Gastrocnemius medialis (tissue), 4 donors: ENCODE measurements around the gene ERC2. TPM values are rescaled to one million over a fixed set of nuclear protein-coding genes. Genes with fewer than 3 reads are reported as not detected.

Experiments
- ATAC-seq, 2 donors: fragments of 150-250 bp; one replicate each; pipeline ENCODE4 v1.9.1; 2016
- DNase-seq, 2 donors: peaks; one replicate each; pipeline ENCODE4 v3.0.0-alpha.2; 2019
- H3K27ac ChIP-seq, 4 donors: fragments of 200-600 bp; sonication (generic); 1 replicate in 1 of 4; 2 replicates in 3 of 4; pipeline ENCODE4 v1.5.1; 2016 to 2018; ENCODE audit warnings: mild to moderate bottlenecking in 2 of 4, moderate library complexity in 1 of 4
- H3K27me3 ChIP-seq, 3 donors: fragments of 200-600 bp; sonication (generic) in 2 of 3; 1 replicate in 1 of 3; 2 replicates in 2 of 3; pipeline versions ENCODE4 v1.5.1 to v1.6.0; 2016 to 2019; ENCODE audit warnings: mild to moderate bottlenecking in 1 of 3, moderate library complexity in 1 of 3
- H3K36me3 ChIP-seq, 2 donors: fragments of 200-600 bp; sonication (generic) in 1 of 2; one replicate each; pipeline ENCODE4 v1.5.1; 2017 to 2018
- H3K4me1 ChIP-seq, 2 donors: fragments of 200-600 bp; sonication (generic) in 1 of 2; one replicate each; pipeline ENCODE4 v1.5.1; 2016 to 2017; ENCODE audit warnings: mild to moderate bottlenecking in 2 of 2
- H3K4me3 ChIP-seq, 4 donors: fragments of 200-600 bp; sonication (generic) in 3 of 4; 1 replicate in 1 of 4; 2 replicates in 3 of 4; pipeline ENCODE4 v1.5.1; 2016 to 2019; ENCODE audit warnings: mild to moderate bottlenecking in 2 of 4
- H3K9me3 ChIP-seq, 3 donors: fragments of 200-600 bp; sonication (generic) in 2 of 3; 1 replicate in 1 of 3; 2 replicates in 2 of 3; pipeline ENCODE4 v1.5.1; 2016 to 2019
- CTCF ChIP-seq, 5 experiments: fragments of 450-650 bp in 3 of 5; fragments of 200-600 bp in 2 of 5; sonication (generic) in 2 of 5; IDR thresholded peaks in 4 of 5; conservative IDR thresholded peaks in 1 of 5; 1 replicate in 4 of 5; 2 replicates in 1 of 5; pipeline ENCODE4 v1.5.1; 2016 to 2019; ENCODE audit warnings: antibody characterized with exemption in 5 of 5, mild to moderate bottlenecking in 3 of 5, moderate library complexity in 3 of 5
- POLR2A ChIP-seq, 2 donors: fragments of 450-650 bp; IDR thresholded peaks; one replicate each; pipeline ENCODE4 v1.6.1; 2017; ENCODE audit warnings: antibody characterized with exemption in 2 of 2, mild to moderate bottlenecking in 2 of 2, moderate library complexity in 2 of 2
- in situ Hi-C, 4 donors: fragments of 200-750 bp; cut with MboI; loops; one replicate each; pipeline versions ENCODE4 v1.15.0 to v1.8.0; 2017; ENCODE audit warnings: low sequenced_read_pairs in 4 of 4
- intact Hi-C: fragments of 100-400 bp; cut with DNase I; formaldehyde crosslinking; loops from one replicate; pipeline ENCODE4 v1.15.1; 2023; ENCODE audit warnings: low total_unique reads
- total RNA-seq, 4 donors: library from RNA; depleted of rRNA; stranded (reverse); fragments of >200 nt; gene quantifications; one replicate each; pipeline versions ENCODE4 v1.1.0 to v1.2.3, GENCODE V29; 2016

ERC2 gene
- total RNA-seq, 4 donors from 2014 or later: not detected

- no peak for TF ChIP-seq POLR2A (IDR thresholded peaks at IDR 0.05)
- TF ChIP-seq CTCF (IDR thresholded peaks at IDR 0.05 in 4 of 5, conservative IDR thresholded peaks at IDR 0.05 in 1 of 5): no peak
- Histone ChIP-seq H3K9me3 (no peaks in the 10 kb centered on the region), H3K27me3 (no peaks in the 10 kb centered on the region), H3K36me3 (no peaks in the 10 kb centered on the region), H3K4me1 (no peaks in the 10 kb centered on the region), H3K4me3 (no peak overlapping the region), H3K27ac (no peak overlapping the region)
- intact Hi-C loops: no loop called here
- ATAC-seq: no peak
- in situ Hi-C loops: no loop called here
- no peak for DNase-seq
Observed at GRCh38 chr3:56055546-56055945, 412.7 kb downstream of the ERC2 start.

- no peak overlapping the region for H3K4me3 ChIP-seq
- TF ChIP-seq POLR2A (IDR thresholded peaks at IDR 0.05): no peak
- TF ChIP-seq CTCF (IDR thresholded peaks at IDR 0.05 in 4 of 5, conservative IDR thresholded peaks at IDR 0.05 in 1 of 5): no peak
- H3K9me3 ChIP-seq: no peaks in the 10 kb centered on the region
- no peak overlapping the region for H3K27ac ChIP-seq
- no peaks in the 10 kb centered on the region for H3K36me3 ChIP-seq
- in situ Hi-C loops (no loop called here), intact Hi-C loops (no loop called here)
- no peaks in the 10 kb centered on the region for H3K4me1 ChIP-seq
- no peaks in the 10 kb centered on the region for H3K27me3 ChIP-seq
- DNase-seq: no peak
- no peak for ATAC-seq
Observed at GRCh38 chr3:56054844-56055243, 413.4 kb downstream of the ERC2 start.

GRCh38 chr3:56053727-56054126 lies 414.5 kb downstream of the ERC2 start:
- DNase-seq: no peak
- Histone ChIP-seq H3K36me3 (no peaks in the 10 kb centered on the region), H3K27me3 (no peaks in the 10 kb centered on the region), H3K4me3 (no peak overlapping the region), H3K9me3 (no peaks in the 10 kb centered on the region), H3K27ac (no peak overlapping the region), H3K4me1 (no peaks in the 10 kb centered on the region)
- no peak for ATAC-seq
- intact Hi-C loops (no loop called here), in situ Hi-C loops (no loop called here)
- TF ChIP-seq CTCF (IDR thresholded peaks at IDR 0.05 in 4 of 5, conservative IDR thresholded peaks at IDR 0.05 in 1 of 5) (no peak), POLR2A (IDR thresholded peaks at IDR 0.05) (no peak)

- no peaks in the 10 kb centered on the region for H3K9me3 ChIP-seq
- H3K4me3 ChIP-seq: no peak overlapping the region
- H3K27me3 ChIP-seq: no peaks in the 10 kb centered on the region
- no peak overlapping the region for H3K27ac ChIP-seq
- DNase-seq (no peak), ATAC-seq (no peak)
- intact Hi-C loops (no loop called here), in situ Hi-C loops (no loop called here)
- H3K36me3 ChIP-seq: no peaks in the 10 kb centered on the region
- TF ChIP-seq POLR2A (IDR thresholded peaks at IDR 0.05): no peak
- no peak for TF ChIP-seq CTCF (IDR thresholded peaks at IDR 0.05 in 4 of 5, conservative IDR thresholded peaks at IDR 0.05 in 1 of 5)
- no peaks in the 10 kb centered on the region for H3K4me1 ChIP-seq
Observed at GRCh38 chr3:56052188-56052587, 416.1 kb downstream of the ERC2 start.

- Histone ChIP-seq H3K4me3 (no peak overlapping the region), H3K27ac (no peak overlapping the region), H3K36me3 (no peaks in the 10 kb centered on the region), H3K9me3 (no peaks in the 10 kb centered on the region), H3K27me3 (no peaks in the 10 kb centered on the region), H3K4me1 (no peaks in the 10 kb centered on the region)
- no peak for TF ChIP-seq POLR2A (IDR thresholded peaks at IDR 0.05)
- no peak for TF ChIP-seq CTCF (IDR thresholded peaks at IDR 0.05 in 4 of 5, conservative IDR thresholded peaks at IDR 0.05 in 1 of 5)
- ATAC-seq (no peak), DNase-seq (no peak)
- in situ Hi-C loops (no loop called here), intact Hi-C loops (no loop called here)
Observed at GRCh38 chr3:56051052-56051451, 417.2 kb downstream of the ERC2 start.
